ENCODE results near the gene PRKCE.
A peak's percentile ranks its signal among the peaks of the same experiment; 100 is the strongest.

PRKCE gene

GRCh38 chr2:45708501-45708900, 57.0 kb downstream of the PRKCE start:
- DNase-seq = no peak
- no peak for TF ChIP-seq CTCF (IDR thresholded peaks at IDR 0.05; ENCODE audit: low read depth, low read length)
- peaks cover 6% of the 10 kb centered on the region for H3K4me1 ChIP-seq
- H3K36me3 ChIP-seq = peaks cover 19% of the 10 kb centered on the region
- no peak overlapping the region for H3K4me3 ChIP-seq (ENCODE audit: low read depth, low read length)
- H3K27me3 ChIP-seq = no peaks in the 10 kb centered on the region
- no peaks in the 10 kb centered on the region for H3K9me3 ChIP-seq

GRCh38 chr2:45709137-45709536, 57.7 kb downstream of the PRKCE start:
- no peak for DNase-seq
- Histone ChIP-seq H3K27me3 (no peaks in the 10 kb centered on the region), H3K9me3 (no peaks in the 10 kb centered on the region), H3K4me1 (peaks cover 6% of the 10 kb centered on the region), H3K4me3 (ENCODE audit: low read depth, low read length) (no peak overlapping the region), H3K36me3 (peaks cover 19% of the 10 kb centered on the region)
- no peak for TF ChIP-seq CTCF (IDR thresholded peaks at IDR 0.05; ENCODE audit: low read depth, low read length)

GRCh38 chr2:45710468-45710867, 59.0 kb downstream of the PRKCE start:
- no peaks in the 10 kb centered on the region for H3K9me3 ChIP-seq
- H3K27me3 ChIP-seq = no peaks in the 10 kb centered on the region
- H3K36me3 ChIP-seq = peaks cover 19% of the 10 kb centered on the region
- peaks cover 2% of the 10 kb centered on the region; the same call in 1 of the 2 replicates for H3K4me1 ChIP-seq
- H3K4me3 ChIP-seq (ENCODE audit: low read depth, low read length) = no peak overlapping the region
- peak; percentile 52 for DNase-seq
- no peak for TF ChIP-seq CTCF (IDR thresholded peaks at IDR 0.05; ENCODE audit: low read depth, low read length)

GRCh38 chr2:45711224-45711623, 59.7 kb downstream of the PRKCE start:
- Histone ChIP-seq H3K27me3 (no peaks in the 10 kb centered on the region), H3K36me3 (peaks cover 19% of the 10 kb centered on the region), H3K4me3 (ENCODE audit: low read depth, low read length) (no peak overlapping the region), H3K4me1 (no peaks in the 10 kb centered on the region; the same call in 1 of the 2 replicates), H3K9me3 (no peaks in the 10 kb centered on the region)
- DNase-seq = no peak
- no peak for TF ChIP-seq CTCF (IDR thresholded peaks at IDR 0.05; ENCODE audit: low read depth, low read length)

- peak; percentile 37 for TF ChIP-seq CTCF (IDR thresholded peaks at IDR 0.05; ENCODE audit: low read depth, low read length)
- H3K27me3 ChIP-seq = no peaks in the 10 kb centered on the region
- no peaks in the 10 kb centered on the region for H3K4me1 ChIP-seq
- peaks cover 16% of the 10 kb centered on the region for H3K36me3 ChIP-seq
- DNase-seq = no peak
- H3K4me3 ChIP-seq (ENCODE audit: low read depth, low read length) = no peak overlapping the region
- H3K9me3 ChIP-seq = no peaks in the 10 kb centered on the region
These were observed 61.1 kb downstream of the PRKCE start for GRCh38 chr2:45712570-45712969.

- H3K27me3 ChIP-seq = no peaks in the 10 kb centered on the region
- H3K4me3 ChIP-seq (ENCODE audit: low read depth, low read length) = no peak overlapping the region
- no peak for TF ChIP-seq CTCF (IDR thresholded peaks at IDR 0.05; ENCODE audit: low read depth, low read length)
- H3K9me3 ChIP-seq = no peaks in the 10 kb centered on the region
- H3K4me1 ChIP-seq = no peaks in the 10 kb centered on the region
- no peak for DNase-seq
- H3K36me3 ChIP-seq = peaks cover 11% of the 10 kb centered on the region
These were observed 61.7 kb downstream of the PRKCE start for GRCh38 chr2:45713136-45713535.

Data from BE2C (cell line).